Measurements from ENCODE around the gene IGFBP1. TPM values are rescaled to one million over a fixed set of nuclear protein-coding genes. Genes with fewer than 3 reads are reported as not detected.

Gene IGFBP1
- total and polyA plus RNA-seq, 2 of the 13 experiments (the other 11 are each of a cell fraction or from before 2014, with no cell fraction given) = 5.4 to 885 TPM

- TF ChIP-seq PRDM10 (CRISPR knock-in tag; IDR thresholded peaks at IDR 0.05; ENCODE audit: low read depth) (no peak), RCOR2 (CRISPR knock-in tag; IDR thresholded peaks at IDR 0.05) (no peak), MAFF (IDR thresholded peaks at IDR 0.05; ENCODE audit: low read depth, low read length) (no peak), GPN1 (CRISPR knock-in tag; IDR thresholded peaks at IDR 0.05; ENCODE audit: borderline replicate concordance) (no peak), ZFP36L2 (CRISPR knock-in tag; IDR thresholded peaks at IDR 0.05) (no peak; the same call in 1 of the 2 replicates), ZNF296 (CRISPR knock-in tag; conservative IDR thresholded peaks at IDR 0.05) (0 out of 2 replicates have a peak, but pooled peaks have one; percentile 85), MEIS2 (CRISPR knock-in tag; IDR thresholded peaks at IDR 0.05) (no peak), PBX3 (CRISPR knock-in tag; IDR thresholded peaks at IDR 0.05; ENCODE audit: borderline replicate concordance) (no peak), DR1 (CRISPR knock-in tag; IDR thresholded peaks at IDR 0.05) (no peak), MEIS1 (CRISPR knock-in tag; IDR thresholded peaks at IDR 0.05; ENCODE audit: borderline replicate concordance) (no peak), ZNF660 (CRISPR knock-in tag; IDR thresholded peaks at IDR 0.05; ENCODE audit: borderline replicate concordance, low read depth) (no peak), ZNF652 (CRISPR knock-in tag; IDR thresholded peaks at IDR 0.05; ENCODE audit: borderline replicate concordance, low read depth) (no peak), PHF20 (CRISPR knock-in tag; IDR thresholded peaks at IDR 0.05) (no peak; the same call in 1 of the 2 replicates), POLR2A (IDR thresholded peaks at IDR 0.05; ENCODE audit: insufficient read depth in 1 of 2, low read depth in 2 of 2, low read length in 2 of 2) (no peak), TMF1 (CRISPR knock-in tag; IDR thresholded peaks at IDR 0.05; ENCODE audit: low read depth) (no peak), ZNF292 (CRISPR knock-in tag; IDR thresholded peaks at IDR 0.05; ENCODE audit: borderline replicate concordance, low read depth) (no peak), ISL2 (CRISPR knock-in tag; IDR thresholded peaks at IDR 0.05) (no peak)
- TF ChIP-seq, protein P1, sequence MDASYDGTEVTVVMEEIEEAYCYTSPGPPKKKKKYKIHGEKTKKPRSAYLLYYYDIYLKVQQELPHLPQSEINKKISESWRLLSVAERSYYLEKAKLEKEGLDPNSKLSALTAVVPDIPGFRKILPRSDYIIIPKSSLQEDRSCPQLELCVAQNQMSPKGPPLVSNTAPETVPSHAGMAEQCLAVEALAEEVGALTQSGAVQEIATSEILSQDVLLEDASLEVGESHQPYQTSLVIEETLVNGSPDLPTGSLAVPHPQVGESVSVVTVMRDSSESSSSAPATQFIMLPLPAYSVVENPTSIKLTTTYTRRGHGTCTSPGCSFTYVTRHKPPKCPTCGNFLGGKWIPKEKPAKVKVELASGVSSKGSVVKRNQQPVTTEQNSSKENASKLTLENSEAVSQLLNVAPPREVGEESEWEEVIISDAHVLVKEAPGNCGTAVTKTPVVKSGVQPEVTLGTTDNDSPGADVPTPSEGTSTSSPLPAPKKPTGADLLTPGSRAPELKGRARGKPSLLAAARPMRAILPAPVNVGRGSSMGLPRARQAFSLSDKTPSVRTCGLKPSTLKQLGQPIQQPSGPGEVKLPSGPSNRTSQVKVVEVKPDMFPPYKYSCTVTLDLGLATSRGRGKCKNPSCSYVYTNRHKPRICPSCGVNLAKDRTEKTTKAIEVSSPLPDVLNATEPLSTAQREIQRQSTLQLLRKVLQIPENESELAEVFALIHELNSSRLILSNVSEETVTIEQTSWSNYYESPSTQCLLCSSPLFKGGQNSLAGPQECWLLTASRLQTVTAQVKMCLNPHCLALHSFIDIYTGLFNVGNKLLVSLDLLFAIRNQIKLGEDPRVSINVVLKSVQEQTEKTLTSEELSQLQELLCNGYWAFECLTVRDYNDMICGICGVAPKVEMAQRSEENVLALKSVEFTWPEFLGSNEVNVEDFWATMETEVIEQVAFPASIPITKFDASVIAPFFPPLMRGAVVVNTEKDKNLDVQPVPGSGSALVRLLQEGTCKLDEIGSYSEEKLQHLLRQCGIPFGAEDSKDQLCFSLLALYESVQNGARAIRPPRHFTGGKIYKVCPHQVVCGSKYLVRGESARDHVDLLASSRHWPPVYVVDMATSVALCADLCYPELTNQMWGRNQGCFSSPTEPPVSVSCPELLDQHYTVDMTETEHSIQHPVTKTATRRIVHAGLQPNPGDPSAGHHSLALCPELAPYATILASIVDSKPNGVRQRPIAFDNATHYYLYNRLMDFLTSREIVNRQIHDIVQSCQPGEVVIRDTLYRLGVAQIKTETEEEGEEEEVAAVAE (CRISPR knock-in tag; IDR thresholded peaks at IDR 0.05; ENCODE audit: borderline replicate concordance) = no peak
- TF ChIP-seq, protein P2, sequence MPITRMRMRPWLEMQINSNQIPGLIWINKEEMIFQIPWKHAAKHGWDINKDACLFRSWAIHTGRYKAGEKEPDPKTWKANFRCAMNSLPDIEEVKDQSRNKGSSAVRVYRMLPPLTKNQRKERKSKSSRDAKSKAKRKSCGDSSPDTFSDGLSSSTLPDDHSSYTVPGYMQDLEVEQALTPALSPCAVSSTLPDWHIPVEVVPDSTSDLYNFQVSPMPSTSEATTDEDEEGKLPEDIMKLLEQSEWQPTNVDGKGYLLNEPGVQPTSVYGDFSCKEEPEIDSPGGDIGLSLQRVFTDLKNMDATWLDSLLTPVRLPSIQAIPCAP (CRISPR knock-in tag; IDR thresholded peaks at IDR 0.05; ENCODE audit: low read depth) = no peak
- TF ChIP-seq, protein P3, sequence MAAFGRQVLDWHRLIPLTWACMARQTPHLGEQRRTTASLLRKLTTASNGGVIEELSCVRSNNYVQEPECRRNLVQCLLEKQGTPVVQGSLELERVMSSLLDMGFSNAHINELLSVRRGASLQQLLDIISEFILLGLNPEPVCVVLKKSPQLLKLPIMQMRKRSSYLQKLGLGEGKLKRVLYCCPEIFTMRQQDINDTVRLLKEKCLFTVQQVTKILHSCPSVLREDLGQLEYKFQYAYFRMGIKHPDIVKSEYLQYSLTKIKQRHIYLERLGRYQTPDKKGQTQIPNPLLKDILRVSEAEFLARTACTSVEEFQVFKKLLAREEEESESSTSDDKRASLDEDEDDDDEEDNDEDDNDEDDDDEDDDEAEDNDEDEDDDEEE (CRISPR knock-in tag; IDR thresholded peaks at IDR 0.05) = no peak
Observed at GRCh38 chr7:45888993-45889366, 692 bp downstream of the IGFBP1 start (continued).

Measured in HepG2 (cell line).